Measurements from ENCODE around the gene OPRPN. TPM values are rescaled to one million over a fixed set of nuclear protein-coding genes. Genes with fewer than 3 reads are reported as not detected.

OPRPN gene
- total RNA-seq, 4 donors from 2014 or later = not detected

- no peaks in the 10 kb centered on the region for H3K27me3 ChIP-seq
- WGBS, 2 donors = 33 to 71% methylated on average over 1 of the region's 1 CpG
These were observed 27.6 kb downstream of the OPRPN start for GRCh38 chr4:70425306-70425705.

GRCh38 chr4:70426789-70427188 is 29.0 kb downstream of the OPRPN start:
- H3K4me1 ChIP-seq = no peaks in the 10 kb centered on the region
- H3K27me3 ChIP-seq = no peaks in the 10 kb centered on the region
- no peak overlapping the region for H3K27ac ChIP-seq
- H3K36me3 ChIP-seq = no peaks in the 10 kb centered on the region
- H3K9me3 ChIP-seq = no peaks in the 10 kb centered on the region
- TF ChIP-seq CTCF (IDR thresholded peaks at IDR 0.05) (no peak), POLR2A (IDR thresholded peaks at IDR 0.05) (no peak)
- no peak for DNase-seq
- intact Hi-C loops (cut with DNase I) = no loop called here
- H3K4me3 ChIP-seq = no peak overlapping the region

More at GRCh38 chr4:70425306-70425705, 27.6 kb downstream of the OPRPN start:
- no peaks in the 10 kb centered on the region for H3K36me3 ChIP-seq
- no peak overlapping the region for H3K4me3 ChIP-seq
- intact Hi-C loops (cut with DNase I) = no loop called here
- TF ChIP-seq POLR2A (IDR thresholded peaks at IDR 0.05) = no peak
- no peaks in the 10 kb centered on the region for H3K9me3 ChIP-seq
- H3K27ac ChIP-seq = no peak overlapping the region
- H3K4me1 ChIP-seq = no peaks in the 10 kb centered on the region
- DNase-seq = no peak

- intact Hi-C loops (cut with DNase I) = no loop called here
- Histone ChIP-seq H3K4me3 (no peak overlapping the region), H3K27me3 (no peaks in the 10 kb centered on the region), H3K9me3 (no peaks in the 10 kb centered on the region), H3K4me1 (no peaks in the 10 kb centered on the region), H3K27ac (no peak overlapping the region), H3K36me3 (no peaks in the 10 kb centered on the region)
- no peak for DNase-seq
- no peak for TF ChIP-seq CTCF (IDR thresholded peaks at IDR 0.05)
- TF ChIP-seq POLR2A (IDR thresholded peaks at IDR 0.05) = no peak
- 52 to 55% methylated on average over 5 to 7 of the region's 7 CpGs for whole genome bisulfite sequencing, 2 donors
These were observed 39.5 kb downstream of the OPRPN start for GRCh38 chr4:70437197-70437596.

GRCh38 chr4:70442474-70442873 is 44.7 kb downstream of the OPRPN start:
- Histone ChIP-seq H3K27me3 (no peaks in the 10 kb centered on the region), H3K4me3 (no peak overlapping the region), H3K27ac (no peak overlapping the region), H3K4me1 (no peaks in the 10 kb centered on the region), H3K36me3 (no peaks in the 10 kb centered on the region), H3K9me3 (no peaks in the 10 kb centered on the region)
- intact Hi-C loops (cut with DNase I) = no loop called here
- TF ChIP-seq CTCF (IDR thresholded peaks at IDR 0.05) (no peak), POLR2A (IDR thresholded peaks at IDR 0.05) (no peak)
- no peak for DNase-seq

- TF ChIP-seq CTCF (IDR thresholded peaks at IDR 0.05) (no peak), POLR2A (IDR thresholded peaks at IDR 0.05) (no peak)
- DNase-seq = no peak
- Histone ChIP-seq H3K36me3 (no peaks in the 10 kb centered on the region), H3K9me3 (no peaks in the 10 kb centered on the region), H3K27ac (no peak overlapping the region), H3K4me1 (no peaks in the 10 kb centered on the region), H3K27me3 (no peaks in the 10 kb centered on the region), H3K4me3 (no peak overlapping the region)
- WGBS, 2 donors = 84 to 88% methylated on average over 5 of the region's 5 CpGs
- intact Hi-C loops (cut with DNase I) = no loop called here
These were observed 45.6 kb downstream of the OPRPN start for GRCh38 chr4:70443329-70443728.

- no peaks in the 10 kb centered on the region for H3K4me1 ChIP-seq
- H3K9me3 ChIP-seq = no peaks in the 10 kb centered on the region
- H3K27ac ChIP-seq = no peak overlapping the region
- intact Hi-C loops (cut with DNase I) = no loop called here
- WGBS, 2 donors = 55 to 93% methylated on average over 2 to 3 of the region's 3 CpGs
- H3K27me3 ChIP-seq = no peaks in the 10 kb centered on the region
- DNase-seq = no peak
- no peak overlapping the region for H3K4me3 ChIP-seq
- H3K36me3 ChIP-seq = no peaks in the 10 kb centered on the region
- no peak for TF ChIP-seq POLR2A (IDR thresholded peaks at IDR 0.05)
- no peak for TF ChIP-seq CTCF (IDR thresholded peaks at IDR 0.05)
These were observed 51.5 kb downstream of the OPRPN start for GRCh38 chr4:70449220-70449619.

Data from esophagus squamous epithelium (tissue), 5 donors.